Lower leg skin (tissue), 3 donors: ENCODE results near the gene JKAMP.

Experiments used
- CTCF ChIP-seq, 3 donors: fragments of 450-650 bp; IDR thresholded peaks; one replicate each; pipeline ENCODE4 v1.5.1; 2016; ENCODE audit warnings: antibody characterized with exemption in 3 of 3, mild to moderate bottlenecking in 3 of 3, moderate library complexity in 2 of 3
- POLR2A ChIP-seq, 2 donors: fragments of 450-650 bp; IDR thresholded peaks; one replicate each; pipeline ENCODE4 v1.6.1; 2016 to 2017; ENCODE audit warnings: antibody characterized with exemption in 2 of 2, mild to moderate bottlenecking in 1 of 2, moderate library complexity in 1 of 2

- TF ChIP-seq CTCF (IDR thresholded peaks at IDR 0.05) = no peak
- no peak for TF ChIP-seq POLR2A (IDR thresholded peaks at IDR 0.05)
These were observed 35.9 kb downstream of the JKAMP start for GRCh38 chr14:59520224-59520623.
